ENCODE measurements around the gene CCDC136.

The CCDC136 gene

DNA sequence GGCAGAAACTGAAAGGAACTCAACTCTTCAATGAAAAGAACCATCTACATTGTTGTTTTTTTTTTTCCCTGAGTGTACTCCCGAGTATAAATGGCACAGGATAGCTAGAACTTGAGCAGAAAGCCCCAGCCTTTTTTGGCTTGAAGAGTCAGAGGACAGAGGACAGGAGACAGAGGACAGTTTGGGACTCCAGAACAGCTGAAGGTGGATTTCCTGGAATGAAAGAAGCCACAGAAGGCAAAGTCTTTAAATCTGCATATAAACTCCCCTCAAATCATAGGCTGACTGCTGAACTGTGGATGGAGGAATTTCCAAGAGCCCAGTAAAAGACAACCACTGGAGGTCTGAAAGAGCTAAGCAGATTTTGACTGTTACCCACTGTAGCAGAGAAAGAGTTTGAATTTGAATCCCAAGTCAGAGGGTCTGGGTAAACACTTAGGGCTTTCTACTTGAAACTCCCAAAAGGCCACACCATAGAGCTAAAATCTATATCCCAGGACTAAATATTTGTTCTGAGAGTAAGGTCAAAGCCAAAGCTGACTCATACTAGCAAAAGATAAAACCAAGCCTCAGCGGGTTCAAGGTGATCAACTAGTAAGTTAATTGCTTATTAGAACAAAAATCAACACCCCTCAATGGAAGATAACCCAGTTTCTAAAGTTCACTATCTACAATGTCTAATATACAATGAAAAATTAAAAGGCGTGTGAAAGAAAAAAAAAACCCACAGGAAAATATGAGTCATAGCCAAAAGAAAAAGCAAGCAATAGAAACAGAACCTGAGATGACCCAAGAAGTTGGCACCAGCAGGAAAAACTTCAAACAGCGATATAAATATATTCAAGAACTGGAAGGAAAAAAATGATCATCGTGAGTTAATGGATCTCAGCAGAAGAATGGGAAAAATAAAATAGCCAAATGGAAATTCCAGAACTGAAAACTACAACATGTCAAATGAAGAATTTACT is 14.3 kb upstream of the CCDC136 start:
- no peak for DNase-seq

DNA sequence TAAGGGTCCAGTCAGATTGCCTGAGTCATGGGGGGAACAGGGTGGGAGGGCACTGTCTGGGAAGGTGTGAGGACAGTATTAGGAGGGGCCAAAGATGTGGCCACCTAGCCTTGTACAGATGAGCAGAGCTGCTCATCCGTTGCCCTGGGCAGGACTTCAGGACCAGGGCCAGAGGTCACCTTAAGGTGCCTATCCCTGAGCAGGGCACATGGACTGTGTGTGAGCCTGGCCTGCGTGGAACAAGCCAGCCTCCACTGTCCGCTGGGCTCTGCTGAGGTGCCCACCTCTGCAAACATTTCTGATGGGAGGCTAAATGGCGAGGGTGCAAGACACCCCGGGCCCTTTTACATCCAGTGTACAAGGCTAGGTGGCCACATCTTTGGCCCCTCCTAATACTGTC is 12.8 kb upstream of the CCDC136 start:
- no peak for DNase-seq

DNA sequence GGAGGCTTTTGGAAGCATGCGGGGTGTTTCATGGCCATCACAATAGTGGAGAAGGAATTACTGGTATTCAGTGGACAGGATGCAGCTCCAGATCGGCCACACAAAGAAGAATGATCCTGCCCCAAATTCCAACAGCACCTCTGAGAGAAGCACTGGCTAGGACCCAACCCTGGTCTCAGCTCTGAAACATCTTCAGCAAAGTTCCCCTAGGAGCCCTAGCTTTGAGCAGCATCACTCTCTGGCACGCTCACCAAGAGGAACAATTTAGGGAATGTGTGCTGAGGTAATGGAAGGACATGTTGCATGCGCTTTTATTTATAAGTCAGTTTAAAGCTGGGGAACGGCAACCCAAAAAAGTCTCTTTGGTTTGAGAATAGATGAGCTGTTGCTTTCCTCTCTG is 10.6 kb upstream of the CCDC136 start:
- no peak for DNase-seq

DNA sequence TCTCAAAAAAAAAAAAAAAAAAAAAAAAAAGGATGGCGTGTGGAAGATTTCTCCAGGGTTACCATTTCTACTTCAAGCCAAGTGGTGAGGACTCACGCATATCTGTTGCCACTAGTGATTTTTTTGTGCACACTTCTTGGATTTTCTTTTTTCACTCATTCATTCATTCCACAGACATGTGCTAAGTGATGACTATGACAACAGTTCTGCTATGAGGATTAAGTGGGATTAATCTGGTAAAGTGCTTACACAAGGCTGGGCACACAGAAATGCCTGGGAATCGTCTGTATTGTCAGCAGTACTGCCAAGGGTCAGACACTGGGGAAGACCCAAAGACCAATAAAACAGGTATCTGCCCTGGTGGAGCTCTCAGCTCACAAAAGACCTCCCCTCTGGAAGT is 9.9 kb upstream of the CCDC136 start:
- no peak for DNase-seq

DNA sequence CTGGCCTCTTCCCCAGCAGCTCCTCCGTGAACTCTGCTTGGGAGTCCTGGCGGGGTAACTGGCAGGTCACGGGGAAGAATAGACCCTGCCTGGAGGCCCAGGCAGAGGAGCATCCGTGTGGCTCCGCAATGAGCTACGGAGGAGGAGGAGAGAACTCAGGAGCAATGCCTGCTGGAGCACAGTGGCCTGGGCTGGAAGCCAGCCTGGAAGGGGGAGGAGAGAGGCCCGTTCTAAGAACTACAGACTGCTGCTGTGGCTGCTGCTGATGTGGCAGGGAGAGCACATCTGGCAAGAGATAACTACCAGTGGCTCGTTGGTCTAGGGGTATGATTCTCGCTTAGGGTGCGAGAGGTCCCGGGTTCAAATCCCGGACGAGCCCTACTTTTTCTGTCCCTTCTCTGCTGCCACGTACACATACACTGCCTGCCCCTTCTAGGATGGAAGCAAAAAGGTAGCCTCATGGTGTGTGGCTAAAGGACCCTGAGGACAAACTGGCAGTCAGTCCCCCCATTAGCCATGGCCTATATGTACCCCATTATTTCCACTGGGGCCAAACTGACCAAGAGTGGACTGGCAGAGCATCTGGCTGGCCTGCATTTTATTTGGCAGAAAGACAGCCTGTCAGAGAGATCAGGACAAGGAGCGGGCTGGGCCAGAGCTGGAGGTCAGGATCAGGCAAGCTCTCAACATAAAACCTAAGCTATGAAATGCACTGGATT is 8.5 kb upstream of the CCDC136 start:
- DNase-seq, result no peak

DNA sequence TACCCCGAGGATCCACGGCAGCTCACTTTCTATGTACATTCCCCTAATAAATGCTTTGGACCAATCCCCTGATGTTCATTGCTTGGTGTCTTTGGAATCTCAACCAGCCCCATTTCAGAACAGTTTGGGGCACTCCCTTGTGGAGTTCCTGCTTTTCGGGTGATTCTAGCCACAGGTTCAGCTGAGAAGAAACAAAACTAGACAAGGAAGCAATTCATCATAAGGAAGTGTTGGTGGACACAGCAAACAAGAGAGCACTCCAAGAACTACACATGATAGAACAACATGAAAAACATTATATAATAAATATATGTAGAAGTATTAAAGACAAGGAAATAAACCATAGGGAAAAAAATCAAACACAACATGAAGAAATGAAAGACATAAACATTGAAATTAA is 6.0 kb upstream of the CCDC136 start:
- DNase-seq, result no peak

DNA sequence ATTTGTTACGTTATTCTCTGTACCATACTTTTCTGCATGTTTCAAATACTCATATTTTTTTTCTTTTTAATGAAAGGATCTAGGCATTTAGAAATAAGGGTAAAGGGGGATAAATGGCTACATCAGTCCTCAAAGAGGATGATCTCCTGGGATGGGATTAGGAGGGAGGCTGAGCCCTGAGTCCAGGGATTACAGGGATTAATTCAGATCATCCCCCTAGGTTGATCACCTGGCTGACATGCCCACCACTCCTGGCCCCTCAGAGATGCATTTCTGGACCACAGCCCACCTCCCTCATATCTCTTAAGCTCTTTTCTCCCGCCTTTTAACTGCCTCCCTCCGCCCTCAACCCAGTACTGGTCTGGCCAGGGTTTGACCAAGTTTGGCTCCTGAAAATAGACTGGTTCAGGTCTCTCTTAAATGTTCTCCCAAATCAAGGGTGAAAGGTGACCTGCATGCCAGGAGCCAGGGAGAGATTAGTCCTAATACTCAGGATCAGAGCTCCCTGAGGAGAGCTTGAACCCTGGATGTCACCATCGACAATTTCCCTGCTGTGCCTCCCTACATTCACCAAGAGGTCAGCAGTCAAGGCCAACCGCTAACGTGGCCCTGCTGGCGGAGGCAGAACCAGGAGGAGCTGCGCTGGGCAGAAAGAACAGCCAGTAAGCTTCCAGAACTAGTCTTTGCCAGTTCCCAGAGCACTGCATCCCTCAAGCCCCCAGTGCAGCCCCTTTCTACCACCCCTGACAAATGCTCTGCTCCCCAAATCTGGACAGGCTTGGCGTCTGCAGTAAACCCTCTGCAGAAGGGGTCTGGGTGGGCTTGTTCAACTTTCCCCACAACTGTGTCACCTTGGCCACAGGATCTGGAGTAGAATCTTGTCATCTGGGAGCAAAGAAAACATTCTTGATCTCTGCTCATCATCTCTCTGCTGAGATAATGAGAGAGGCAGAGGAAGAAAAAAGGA is 3.0 kb upstream of the CCDC136 start:
- no peak for DNase-seq

DNA sequence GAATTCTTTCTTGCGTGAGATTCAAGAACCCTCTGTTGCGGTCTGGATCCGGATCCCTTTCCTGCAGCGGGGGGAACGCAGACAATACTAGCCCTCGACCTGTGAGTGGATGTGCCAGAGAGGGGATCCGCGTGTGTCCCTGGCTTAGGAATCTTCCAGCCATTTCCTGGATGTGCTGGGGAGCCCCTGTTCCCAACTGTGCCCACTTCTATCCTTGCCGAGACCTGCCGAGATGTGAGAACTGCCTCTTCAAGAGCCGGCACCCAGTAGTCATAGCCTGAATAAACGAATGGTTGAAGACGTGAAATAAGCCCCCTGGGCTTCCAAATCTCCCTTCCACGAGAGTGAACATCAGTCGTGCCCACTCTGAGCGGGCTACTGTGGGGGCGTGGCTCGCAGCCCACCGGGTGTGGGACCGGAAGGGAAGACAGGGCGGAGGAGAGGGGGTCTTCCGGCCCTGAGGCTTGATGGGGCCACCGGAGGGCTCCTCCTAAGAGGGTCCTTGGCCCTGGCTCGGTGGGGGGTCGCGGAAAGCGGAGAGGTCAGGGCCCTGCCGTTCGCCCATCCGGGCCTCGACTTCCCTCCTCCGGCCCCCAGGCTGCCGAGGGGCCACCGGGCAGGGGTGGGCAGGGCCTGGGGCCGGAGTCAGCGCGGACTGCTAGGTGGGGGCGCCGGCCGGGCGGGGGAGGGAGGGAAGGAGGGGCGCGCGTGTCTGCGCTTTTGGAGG is 1.3 kb upstream of the CCDC136 start:
- DNase-seq, result no peak

DNA sequence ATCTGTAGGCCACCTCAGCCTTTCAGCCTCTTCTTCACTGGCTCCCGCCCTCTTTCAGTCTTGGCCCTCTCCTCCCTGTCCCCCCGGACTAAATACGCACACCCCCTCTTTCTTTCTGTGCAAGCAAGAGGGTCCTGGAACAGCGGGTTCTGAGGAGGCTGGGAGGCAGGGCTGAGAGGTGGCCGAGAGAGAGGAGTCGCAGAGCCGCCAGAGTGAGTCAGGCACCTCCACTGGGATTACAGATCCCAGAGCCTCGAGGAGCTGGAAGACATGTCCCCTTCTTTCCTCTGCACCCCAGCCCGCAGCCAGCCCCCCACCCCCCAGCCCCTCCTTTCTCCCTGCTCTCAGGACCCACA is 182 bp downstream of the CCDC136 start:
- DNase-seq, result no peak

DNA sequence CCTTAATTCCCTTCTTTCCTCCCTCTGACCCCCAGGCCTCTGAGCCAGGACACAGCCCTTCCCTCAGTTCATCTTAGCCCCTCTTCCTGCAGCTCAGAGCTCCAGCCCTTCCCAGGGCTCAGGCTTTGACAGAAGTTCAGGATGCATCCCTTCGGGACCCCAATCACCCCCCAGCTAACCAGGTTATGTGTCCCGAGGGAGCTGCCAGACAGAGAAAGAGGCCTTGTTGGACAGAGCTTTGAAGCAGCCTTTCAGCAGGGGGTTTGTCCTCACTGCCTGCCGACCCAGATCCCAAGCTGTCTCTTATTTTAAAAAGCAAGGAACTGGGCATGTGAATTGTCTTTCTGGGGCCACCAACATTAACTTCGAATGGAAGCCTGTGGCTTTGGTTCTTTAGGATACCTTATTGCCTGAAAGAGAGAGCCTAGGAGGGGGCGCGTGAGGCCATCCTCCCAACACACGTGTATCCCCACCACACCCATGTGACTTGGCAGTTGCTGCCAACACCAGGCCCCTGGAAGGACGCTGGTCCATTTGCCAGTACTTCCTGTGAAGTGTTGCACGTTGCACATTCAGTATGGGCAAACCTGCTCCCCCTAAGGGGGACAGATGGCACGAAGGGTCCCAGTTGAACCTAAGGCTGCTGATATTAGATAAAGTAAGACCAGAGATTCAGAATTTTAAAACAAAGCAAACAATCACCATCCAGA is 858 bp downstream of the CCDC136 start:
- no peak for DNase-seq

DNA sequence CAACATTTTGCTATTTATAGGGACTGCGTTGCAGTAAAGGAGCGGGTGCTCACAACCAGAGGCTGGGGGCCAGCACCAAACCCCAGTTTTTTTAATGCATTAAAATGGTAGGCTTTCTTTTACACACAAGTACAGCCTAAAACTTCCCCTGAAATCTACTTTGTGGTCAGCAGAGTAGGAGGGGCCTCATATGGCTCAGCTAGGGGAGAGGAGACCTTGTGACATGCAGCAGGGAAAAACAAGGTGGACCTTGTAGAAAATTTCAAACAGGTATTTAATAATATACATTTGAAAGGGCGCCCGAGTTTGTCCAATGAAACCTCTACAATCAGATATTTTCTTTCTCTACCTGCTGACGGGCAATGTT is 1.4 kb downstream of the CCDC136 start:
- DNase-seq, result no peak

DNA sequence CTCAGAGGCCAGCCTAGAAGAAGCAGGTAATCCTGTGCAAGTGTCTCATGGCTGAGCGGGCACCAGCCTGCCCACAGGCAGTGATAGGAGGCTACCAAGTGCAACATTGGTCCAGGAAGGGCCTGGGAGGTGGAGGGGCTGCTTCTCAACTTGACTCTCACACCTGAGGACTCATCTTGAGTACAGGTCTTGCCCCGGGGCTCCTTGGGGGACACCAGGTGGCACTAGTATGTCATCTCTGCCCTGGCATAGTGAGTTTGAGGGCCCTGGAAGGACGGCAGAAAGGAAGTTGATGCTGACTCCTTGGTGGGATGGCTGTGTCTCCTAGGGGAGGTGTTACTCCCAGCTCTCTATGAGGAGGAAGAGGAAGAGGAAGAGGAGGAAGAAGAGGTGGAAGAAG is 2.3 kb downstream of the CCDC136 start:
- DNase-seq, result no peak

DNA sequence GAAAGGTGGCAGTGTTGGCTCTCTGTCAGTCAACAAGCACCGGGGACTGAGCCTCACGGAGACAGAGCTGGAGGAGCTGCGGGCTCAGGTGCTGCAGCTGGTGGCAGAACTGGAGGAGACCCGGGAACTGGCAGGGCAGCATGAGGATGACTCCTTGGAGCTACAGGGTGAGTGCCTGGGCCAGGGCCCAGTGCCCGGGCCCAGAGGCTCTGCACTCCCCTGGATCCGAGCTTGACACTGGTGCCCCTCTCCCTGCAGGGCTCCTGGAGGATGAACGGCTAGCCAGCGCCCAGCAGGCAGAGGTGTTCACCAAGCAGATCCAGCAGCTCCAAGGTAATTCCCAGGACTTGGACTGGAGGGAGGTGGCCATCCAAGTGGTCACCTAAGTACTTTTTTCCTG is 2.7 kb downstream of the CCDC136 start:
- DNase-seq, result no peak

DNA sequence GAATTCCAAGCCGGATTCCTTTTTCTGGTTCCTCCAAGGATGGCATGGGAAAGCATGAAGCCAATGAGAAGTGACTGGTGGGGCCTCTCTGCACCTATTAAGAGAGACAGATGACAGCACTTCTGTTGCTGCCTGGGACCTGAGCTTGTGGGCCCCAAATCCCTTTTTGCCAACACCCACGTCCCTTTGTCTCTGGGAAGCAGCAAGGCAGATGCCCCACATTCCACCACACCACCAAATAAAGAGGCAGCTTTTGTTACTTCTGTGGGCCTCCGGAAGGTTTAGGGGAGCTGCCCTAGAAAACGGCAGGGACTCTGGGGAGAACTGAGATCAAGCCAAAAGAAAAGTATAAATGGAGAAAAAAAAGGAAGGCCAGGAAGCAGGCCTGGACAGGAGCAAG is 3.4 kb downstream of the CCDC136 start:
- DNase-seq, result no peak

DNA sequence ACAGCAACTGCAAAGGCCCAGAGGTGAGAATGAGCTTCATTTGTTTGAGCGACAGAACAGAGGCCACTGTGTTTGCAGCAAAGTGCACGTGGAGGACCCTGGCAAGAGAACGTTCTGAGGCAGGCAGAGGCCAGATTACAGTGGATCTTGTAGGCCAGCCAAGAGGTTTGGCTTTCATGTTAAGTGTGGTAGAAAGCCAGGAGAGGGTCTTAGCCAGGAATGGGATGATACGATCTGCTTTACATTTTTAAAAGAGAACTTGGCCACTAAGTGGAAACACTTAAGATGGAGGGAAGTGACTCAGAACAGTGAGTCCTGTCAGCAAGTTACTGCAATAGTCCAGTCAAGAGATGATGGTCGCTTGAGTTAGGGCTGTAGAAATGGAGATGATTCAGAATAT is 4.6 kb downstream of the CCDC136 start:
- no peak for DNase-seq

DNA sequence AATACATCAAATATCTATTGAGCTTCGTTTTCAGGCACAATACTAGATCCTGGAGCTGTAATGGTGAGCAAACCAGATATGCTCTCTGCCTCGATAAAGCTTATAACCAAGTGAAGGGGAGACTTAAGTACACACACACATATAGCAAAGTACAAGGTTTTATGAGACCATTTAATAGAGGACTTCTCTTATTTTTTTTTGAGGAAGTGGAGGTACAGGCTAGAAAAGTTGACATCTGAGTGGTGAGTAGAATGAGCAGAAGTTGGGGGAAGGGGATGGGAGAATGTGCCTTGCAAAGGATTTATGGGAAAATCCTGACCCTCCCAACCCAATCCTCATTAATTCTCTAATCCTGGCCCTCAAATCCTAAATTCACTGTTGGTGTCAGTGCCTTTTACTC is 7.7 kb downstream of the CCDC136 start:
- no peak for DNase-seq

DNA sequence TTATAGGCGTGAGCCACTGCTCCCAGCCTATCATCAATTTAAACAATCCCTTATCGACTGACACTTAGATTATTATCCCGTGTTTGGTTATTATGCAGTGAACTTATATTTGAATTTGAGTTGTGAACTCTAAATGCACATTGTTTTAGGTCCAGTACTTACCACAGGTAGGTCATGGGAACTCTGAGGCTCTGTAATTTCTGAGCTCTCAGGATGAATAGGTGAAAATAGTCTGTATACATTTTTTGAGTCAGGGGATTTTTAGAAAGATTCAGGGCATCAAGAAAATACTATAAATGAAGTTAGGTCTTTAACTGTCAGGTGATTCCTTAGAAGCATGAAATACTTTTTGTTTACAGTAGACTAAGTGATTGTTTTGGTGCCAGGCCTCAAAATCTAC is 8.8 kb downstream of the CCDC136 start:
- DNase-seq, result no peak

DNA sequence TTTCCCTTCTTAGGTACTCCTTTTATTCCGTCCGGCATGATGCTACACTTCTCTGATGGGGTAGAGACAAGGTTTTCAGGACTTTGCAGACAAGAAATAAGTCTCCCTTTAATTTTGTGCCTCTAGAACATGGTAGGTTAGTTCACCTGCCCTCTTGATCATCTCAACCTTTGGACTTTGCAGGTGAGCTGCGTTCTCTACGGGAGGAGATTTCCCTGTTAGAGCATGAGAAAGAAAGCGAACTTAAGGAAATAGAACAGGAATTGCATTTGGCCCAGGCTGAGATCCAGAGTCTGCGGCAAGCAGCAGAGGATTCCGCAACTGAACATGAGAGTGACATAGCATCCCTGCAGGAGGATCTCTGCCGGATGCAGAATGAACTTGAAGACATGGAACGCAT is 9.2 kb downstream of the CCDC136 start:
- DNase-seq, result no peak

DNA sequence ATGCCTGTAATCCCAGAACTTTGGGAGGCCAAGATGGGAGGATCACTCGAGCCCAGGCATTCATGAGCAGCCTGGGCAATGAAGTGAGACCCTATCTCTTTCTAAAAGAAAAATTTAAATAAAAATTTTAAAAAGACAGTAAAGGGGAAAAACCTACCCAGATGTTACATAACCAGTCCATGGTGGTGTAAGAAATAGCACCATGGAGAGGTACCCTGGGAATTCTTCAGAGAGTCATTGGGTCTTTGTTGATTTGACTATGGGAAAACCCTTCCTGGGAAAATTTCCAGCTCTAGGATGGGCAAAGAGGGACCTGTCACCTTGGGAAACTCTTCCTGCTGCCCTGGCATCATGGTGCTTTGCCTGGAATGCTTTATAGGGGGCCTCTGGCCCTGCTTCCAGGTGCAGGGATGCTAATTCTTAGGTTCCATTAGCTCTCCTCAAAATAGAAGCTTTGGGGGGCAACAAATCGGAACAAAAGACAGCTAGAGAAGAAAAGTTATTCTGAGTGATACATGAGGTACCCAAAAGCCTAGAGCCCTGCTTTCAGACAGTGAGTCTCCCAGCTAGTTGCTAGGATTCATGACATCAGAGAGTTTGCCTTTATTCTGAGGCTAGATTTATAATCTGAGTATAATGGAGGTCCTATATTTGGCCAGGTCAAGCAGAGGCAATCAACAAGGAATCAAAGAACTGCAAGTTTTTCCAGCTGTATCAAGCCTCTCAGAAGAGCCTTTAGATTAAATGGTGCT is 10.1 kb downstream of the CCDC136 start:
- DNase-seq, result no peak

DNA sequence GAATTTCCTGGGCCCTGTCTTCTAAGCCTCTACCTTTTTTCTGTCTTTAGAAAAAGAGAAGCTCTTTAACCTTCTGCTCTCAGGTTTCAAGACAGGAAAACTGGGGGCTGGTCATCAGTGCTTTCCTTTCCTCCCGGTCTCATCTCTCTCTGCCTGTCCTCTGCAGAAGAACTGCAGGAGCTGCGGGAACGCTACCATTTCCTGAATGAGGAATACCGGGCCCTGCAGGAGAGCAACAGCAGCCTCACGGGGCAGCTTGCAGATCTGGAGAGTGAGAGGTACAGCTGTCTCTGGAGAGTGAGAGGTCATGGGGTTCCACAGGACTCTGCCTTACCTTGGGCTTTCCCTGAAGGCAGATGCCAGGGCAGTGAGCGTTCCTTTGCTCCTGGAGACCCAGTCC is 12.7 kb downstream of the CCDC136 start:
- no peak for DNase-seq

DNA sequence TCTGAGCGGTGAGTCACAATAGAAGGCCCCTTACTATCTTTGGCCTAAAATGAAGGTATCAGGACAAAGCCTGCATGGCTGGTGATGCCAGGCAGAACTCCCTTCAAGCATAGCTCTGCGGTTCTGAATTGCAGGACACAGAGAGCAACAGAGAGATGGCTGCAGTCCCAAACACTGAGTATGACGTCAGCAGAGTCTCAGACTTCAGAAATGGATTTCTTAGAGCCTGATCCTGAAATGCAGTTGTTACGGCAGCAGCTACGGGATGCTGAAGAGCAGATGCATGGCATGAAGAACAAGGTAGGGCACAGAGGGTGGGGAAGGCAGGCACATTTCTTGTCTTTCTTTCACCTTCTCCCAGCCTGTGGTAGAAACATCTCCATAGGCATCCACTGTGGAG is 13.5 kb downstream of the CCDC136 start:
- DNase-seq, result no peak
